Activated CD8-positive, alpha-beta T cell treated with anti-CD3 and anti-CD28 coated beads for 36 hours (primary cell): ENCODE data around the gene IP6K2. TPM values are rescaled to one million over a fixed set of nuclear protein-coding genes. Genes with fewer than 3 reads are reported as not detected.

ENCODE experiments used
- ATAC-seq: fragments of 200-7000 bp; cut with Tn5 transposase; one replicate; pipeline ENCODE4 v1.10.0; 2021; ENCODE audit warnings: mild to moderate bottlenecking, moderate library complexity
- CTCF ChIA-PET: fragments of 350-600 bp; sonication (Branson Sonifier 250); formaldehyde crosslinking; loops from one replicate; lab custom pipeline; 2021; ENCODE audit warnings: antibody characterized with exemption; lab: Charles Lee
- POLR2A ChIA-PET: fragments of 350-600 bp; sonication (Branson Sonifier 250); formaldehyde crosslinking; loops from one replicate; lab custom pipeline; 2021; ENCODE audit warnings: antibody characterized with exemption; lab: Charles Lee
- DNase-seq: peaks from one replicate; pipeline ENCODE4 v3.0.0-alpha.2; 2020
- H3K27ac Mint-ChIP-seq: one replicate; pipeline ENCODE4 v1.8.0; 2021; ENCODE audit warnings: mild to moderate bottlenecking, mixed read lengths
- H3K27me3 Mint-ChIP-seq: one replicate; pipeline ENCODE4 v1.8.0; 2021; ENCODE audit warnings: mixed read lengths
- H3K36me3 Mint-ChIP-seq: one replicate; pipeline ENCODE4 v1.8.0; 2021; ENCODE audit warnings: low read depth, mixed read lengths
- H3K4me1 Mint-ChIP-seq: one replicate; pipeline ENCODE4 v1.8.0; 2021; ENCODE audit warnings: low read depth, mixed read lengths
- H3K4me3 Mint-ChIP-seq: one replicate; pipeline ENCODE4 v1.8.0; 2021; ENCODE audit warnings: mild to moderate bottlenecking, moderate library complexity, mixed read lengths
- H3K9me3 Mint-ChIP-seq: one replicate; pipeline ENCODE4 v1.8.0; 2021; ENCODE audit warnings: mixed read lengths
- intact Hi-C: fragments of 100-400 bp; cut with micrococcal nuclease; formaldehyde crosslinking; loops from one replicate; pipeline ENCODE4 v1.10.0; 2022
- total RNA-seq, 2 experiments: library from RNA; stranded (reverse); gene quantifications; one replicate each; pipeline ENCODE4 v1.2.3, GENCODE V29; 2021
- TF ChIP-seq, protein P1 (sequence below): fragments of 200-600 bp; IDR thresholded peaks from one replicate; pipeline ENCODE4 v1.8.0; 2022; ENCODE audit warnings: antibody characterized with exemption, mild to moderate bottlenecking

The IP6K2 gene
- total RNA-seq, 2 experiments from 2014 or later = 47.7 to 48.0 TPM

DNA sequence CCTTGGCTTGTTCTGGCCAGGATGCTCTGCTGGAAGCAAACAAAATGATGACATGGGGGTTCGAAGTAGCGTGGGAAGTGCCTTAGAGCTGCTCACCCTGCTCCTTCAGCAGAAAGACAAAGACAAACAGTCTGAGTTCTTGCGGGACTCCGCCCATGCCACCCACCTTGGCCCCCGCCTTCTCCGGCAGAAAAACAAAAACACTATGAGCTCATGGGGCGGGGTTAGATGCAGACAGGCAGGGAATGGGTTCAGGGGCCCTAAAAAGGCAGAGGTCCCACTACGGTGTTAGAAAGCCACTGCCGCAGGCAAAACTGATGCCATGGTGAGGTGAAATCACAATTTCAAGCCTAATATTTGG lies 21.6 kb downstream of the IP6K2 start:
- H3K27me3 Mint-ChIP-seq = no peaks in the 10 kb centered on the region
- no peak overlapping the region for H3K4me3 Mint-ChIP-seq
- DNase-seq = no peak
- H3K36me3 Mint-ChIP-seq = peaks cover 33% of the 10 kb centered on the region
- ChIA-PET CTCF (interaction anchor here (1.1 to 1.9 kb wide), 3 partner anchors 9 to 14 kb away, joined by 3 to 15 read pairs (median 5); partner anchors contain the start of gene NCKIPSD), POLR2A (interaction anchor here (0.7 kb wide), 1 partner anchor 9 kb away, joined by 3 read pairs; no protein-coding TSS in a partner anchor)
- no peak overlapping the region for H3K27ac Mint-ChIP-seq
- TF ChIP-seq, protein P1, sequence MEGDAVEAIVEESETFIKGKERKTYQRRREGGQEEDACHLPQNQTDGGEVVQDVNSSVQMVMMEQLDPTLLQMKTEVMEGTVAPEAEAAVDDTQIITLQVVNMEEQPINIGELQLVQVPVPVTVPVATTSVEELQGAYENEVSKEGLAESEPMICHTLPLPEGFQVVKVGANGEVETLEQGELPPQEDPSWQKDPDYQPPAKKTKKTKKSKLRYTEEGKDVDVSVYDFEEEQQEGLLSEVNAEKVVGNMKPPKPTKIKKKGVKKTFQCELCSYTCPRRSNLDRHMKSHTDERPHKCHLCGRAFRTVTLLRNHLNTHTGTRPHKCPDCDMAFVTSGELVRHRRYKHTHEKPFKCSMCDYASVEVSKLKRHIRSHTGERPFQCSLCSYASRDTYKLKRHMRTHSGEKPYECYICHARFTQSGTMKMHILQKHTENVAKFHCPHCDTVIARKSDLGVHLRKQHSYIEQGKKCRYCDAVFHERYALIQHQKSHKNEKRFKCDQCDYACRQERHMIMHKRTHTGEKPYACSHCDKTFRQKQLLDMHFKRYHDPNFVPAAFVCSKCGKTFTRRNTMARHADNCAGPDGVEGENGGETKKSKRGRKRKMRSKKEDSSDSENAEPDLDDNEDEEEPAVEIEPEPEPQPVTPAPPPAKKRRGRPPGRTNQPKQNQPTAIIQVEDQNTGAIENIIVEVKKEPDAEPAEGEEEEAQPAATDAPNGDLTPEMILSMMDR = no peak
- ATAC-seq = no peak
- H3K9me3 Mint-ChIP-seq = no peaks in the 10 kb centered on the region
- peaks cover 22% of the 10 kb centered on the region for H3K4me1 Mint-ChIP-seq
- intact Hi-C loops = no loop called here

DNA sequence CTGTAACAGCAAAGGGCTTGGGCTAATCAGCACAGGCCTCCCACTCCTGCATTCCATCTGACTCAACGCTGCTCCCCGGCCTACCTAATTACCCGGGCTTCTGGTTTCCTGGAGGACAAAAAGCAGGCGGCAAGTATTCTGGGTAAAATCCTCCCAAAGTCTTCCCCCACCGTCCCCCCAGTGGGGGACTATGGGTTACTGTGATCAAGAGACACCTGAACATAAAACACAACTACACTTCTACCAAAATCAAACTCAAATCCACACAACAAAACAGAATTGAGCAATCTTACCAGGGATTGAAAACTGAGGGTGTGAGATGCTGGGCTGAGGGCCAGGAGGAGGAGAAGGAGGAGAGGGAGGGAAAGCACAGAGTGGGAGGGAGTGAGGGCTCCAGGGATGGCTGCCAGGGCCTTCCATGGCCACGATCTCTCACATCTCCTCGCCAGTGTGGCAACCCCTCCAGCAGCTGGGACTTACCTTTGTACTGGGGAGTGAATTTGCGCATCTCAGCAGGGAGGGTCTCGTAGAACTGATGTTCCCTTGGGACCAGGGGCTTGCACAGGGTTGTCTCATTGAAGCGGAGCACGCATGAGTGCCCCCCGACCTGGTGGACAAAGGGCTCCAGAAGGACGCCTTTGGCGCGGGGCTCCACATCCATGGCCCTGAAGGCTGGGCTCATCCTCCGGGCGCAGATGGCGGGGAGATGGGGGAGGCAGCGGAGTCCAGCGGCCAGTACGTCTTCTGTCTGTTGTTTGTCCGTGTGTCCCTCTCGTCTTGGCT lies 22.2 kb downstream of the IP6K2 start:
- Mint-ChIP-seq H3K9me3 (no peaks in the 10 kb centered on the region), H3K27me3 (no peaks in the 10 kb centered on the region), H3K4me1 (peaks cover 18% of the 10 kb centered on the region), H3K4me3 (no peak overlapping the region), H3K36me3 (peaks cover 33% of the 10 kb centered on the region), H3K27ac (peak overlapping the region; percentile 40)
- ChIA-PET POLR2A (interaction anchor here (0.7 to 1.2 kb wide), 2 partner anchors 8 to 12 kb away, joined by 3 read pairs; no protein-coding TSS in a partner anchor), CTCF (interaction anchor here (1.2 to 1.9 kb wide), 2 partner anchors 8 to 15 kb away, joined by 3 to 15 read pairs; partner anchors contain the start of gene NCKIPSD)
- intact Hi-C loops = no loop called here
- ATAC-seq (no peak), DNase-seq (no peak)
- TF ChIP-seq, protein P1 = no peak

GRCh38 chr3:48693826-48694225 lies 23.2 kb downstream of the IP6K2 start:
- no peak for ATAC-seq
- Mint-ChIP-seq H3K4me3 (no peak overlapping the region), H3K27ac (no peak overlapping the region), H3K27me3 (no peaks in the 10 kb centered on the region), H3K36me3 (peaks cover 28% of the 10 kb centered on the region), H3K9me3 (no peaks in the 10 kb centered on the region), H3K4me1 (peaks cover 15% of the 10 kb centered on the region)
- ChIA-PET POLR2A (interaction anchor here (0.8 to 1.2 kb wide), 2 partner anchors 13 to 280 kb away, joined by 3 read pairs; no protein-coding TSS in a partner anchor), CTCF (interaction anchor here (1.4 kb wide), 1 partner anchor 10 kb away, joined by 4 read pairs; no protein-coding TSS in a partner anchor)
- no peak for DNase-seq
- intact Hi-C loops = no loop called here
- TF ChIP-seq, protein P1 = no peak

- TF ChIP-seq, protein P1 = no peak
- Mint-ChIP-seq H3K27me3 (no peaks in the 10 kb centered on the region), H3K9me3 (no peaks in the 10 kb centered on the region), H3K4me1 (peaks cover 7% of the 10 kb centered on the region), H3K4me3 (no peak overlapping the region), H3K36me3 (peaks cover 29% of the 10 kb centered on the region), H3K27ac (peak overlapping the region; percentile 17)
- DNase-seq (no peak), ATAC-seq (no peak)
- ChIA-PET CTCF (interaction anchor here (1.4 kb wide), 1 partner anchor 9 kb away, joined by 4 read pairs; no protein-coding TSS in a partner anchor), POLR2A (interaction anchor here (0.8 kb wide), 1 partner anchor 23 kb away, joined by 3 read pairs; no protein-coding TSS in a partner anchor)
- intact Hi-C loops = no loop called here
Measured at GRCh38 chr3:48692551-48692950, 24.5 kb downstream of the IP6K2 start.
